MM.1S (cell line): Measurements from ENCODE around the gene GRID2IP.

Experiments
- DNase-seq: peaks from one replicate; pipeline ENCODE4 v3.0.0-alpha.2; 2015
- H2AFZ ChIP-seq: fragments of 300-600 bp; sonication (generic); 2 replicates; pipeline ENCODE4 v1.6.0; 2016; ENCODE audit warnings: antibody characterized with exemption, low read length
- H3F3A ChIP-seq: fragments of 300-600 bp; sonication (generic); 2 replicates; pipeline ENCODE4 v1.6.1; 2016; ENCODE audit warnings: mild to moderate bottlenecking, antibody characterized with exemption, low read length, moderate library complexity, mixed read lengths; ENCODE audit not compliant: insufficient read depth
- H3K27ac ChIP-seq: fragments of 300-600 bp; sonication (generic); 2 replicates; pipeline ENCODE4 v1.5.1; 2016; ENCODE audit warnings: mild to moderate bottlenecking, low read length
- H3K27me3 ChIP-seq: fragments of 300-600 bp; sonication (generic); replicated peaks from 2 replicates; pipeline ENCODE4 v1.6.0; 2016; ENCODE audit warnings: low read length; ENCODE audit not compliant: insufficient read depth
- H3K36me3 ChIP-seq: fragments of 300-600 bp; sonication (generic); replicated peaks from 2 replicates; pipeline ENCODE4 v1.6.1; 2016; ENCODE audit warnings: mild to moderate bottlenecking, low read length, mixed read lengths; ENCODE audit not compliant: insufficient read depth
- H3K4me1 ChIP-seq: fragments of 300-600 bp; sonication (generic); 2 replicates; pipeline ENCODE4 v1.6.1; 2016; ENCODE audit warnings: low read length, mixed read lengths
- H3K4me2 ChIP-seq: fragments of 300-600 bp; sonication (generic); 2 replicates; pipeline ENCODE4 v1.6.0; 2016; ENCODE audit warnings: low read depth, low read length
- H3K4me3 ChIP-seq: fragments of 300-600 bp; sonication (generic); 2 replicates; pipeline ENCODE4 v1.5.1; 2016; ENCODE audit warnings: low read length, mixed read lengths
- H3K79me2 ChIP-seq: fragments of 300-600 bp; sonication (generic); 2 replicates; pipeline ENCODE4 v1.6.1; 2016; ENCODE audit warnings: mixed run types, low read length, mixed read lengths
- H3K9ac ChIP-seq: fragments of 300-600 bp; sonication (generic); 2 replicates; pipeline ENCODE4 v1.6.1; 2016; ENCODE audit warnings: low read length, mixed read lengths
- H3K9me2 ChIP-seq: fragments of 300-600 bp; sonication (generic); replicated peaks from 2 replicates; pipeline ENCODE4 v1.6.1; 2016; ENCODE audit warnings: mild to moderate bottlenecking, low read length, mixed read lengths; ENCODE audit not compliant: insufficient read depth
- H3K9me3 ChIP-seq: fragments of 300-600 bp; sonication (generic); replicated peaks from 2 replicates; pipeline ENCODE4 v1.6.1; 2016; ENCODE audit warnings: mild to moderate bottlenecking, low read length, mixed read lengths; ENCODE audit not compliant: insufficient read depth
- H4K20me1 ChIP-seq: fragments of 300-600 bp; sonication (generic); 2 replicates; pipeline ENCODE4 v1.6.1; 2016; ENCODE audit warnings: mild to moderate bottlenecking, low read length, moderate library complexity, mixed read lengths; ENCODE audit not compliant: insufficient read depth
- EZH2 ChIP-seq: fragments of 300-600 bp; sonication (generic); optimal IDR thresholded peaks from 2 replicates; pipeline ENCODE3; 2017; ENCODE audit warnings: low read depth, mild to moderate bottlenecking, antibody characterized with exemption, low read length, mixed read lengths
- EZH2phosphoT487 ChIP-seq: fragments of 300-600 bp; sonication (generic); IDR thresholded peaks from 2 replicates; pipeline ENCODE4 v1.6.1; 2018; ENCODE audit warnings: antibody characterized with exemption, low read length
- TF ChIP-seq, protein P1 (sequence below): fragments of 300-600 bp; sonication (generic); IDR thresholded peaks from 2 replicates; pipeline ENCODE4 v1.5.1; 2016; ENCODE audit warnings: antibody characterized with exemption, low read length, mixed read lengths

GRID2IP gene

DNA sequence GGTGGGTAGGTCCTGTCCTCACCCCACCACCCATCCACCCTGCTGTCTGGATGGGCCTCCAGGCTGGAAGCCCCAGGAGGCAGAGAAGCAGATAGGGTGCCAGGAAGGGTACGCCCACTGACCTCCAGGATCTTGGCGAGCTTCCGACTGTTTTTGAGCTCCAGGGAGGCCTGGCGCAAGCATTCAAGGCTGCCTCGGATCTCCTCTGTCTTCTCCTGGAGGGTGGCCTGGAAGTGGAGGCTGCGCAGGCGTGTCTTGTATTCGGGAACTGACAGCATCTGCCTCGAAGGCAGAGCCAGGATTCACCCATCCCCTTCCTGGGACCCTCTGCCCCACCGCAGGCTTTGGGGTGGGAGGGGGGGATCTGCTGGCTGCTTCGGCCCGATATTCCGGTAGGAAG is 48.4 kb downstream of the GRID2IP start:
- H3K4me2 ChIP-seq: peak overlapping the region; percentile 96; the same call in 1 of the 2 replicates
- H3K9me3 ChIP-seq: no peaks in the 10 kb centered on the region
- no peak for DNase-seq
- no peaks in the 10 kb centered on the region for H3K79me2 ChIP-seq
- no peak overlapping the region; the same call in 1 of the 2 replicates for H2AFZ ChIP-seq
- no peaks in the 10 kb centered on the region for H3K36me3 ChIP-seq
- H3K9me2 ChIP-seq: no peaks in the 10 kb centered on the region
- peak overlapping the region; percentile 44; the same call in 1 of the 2 replicates for H3K9ac ChIP-seq
- TF ChIP-seq EZH2: no peak
- TF ChIP-seq EZH2phosphoT487: no peak
- TF ChIP-seq, protein P1, sequence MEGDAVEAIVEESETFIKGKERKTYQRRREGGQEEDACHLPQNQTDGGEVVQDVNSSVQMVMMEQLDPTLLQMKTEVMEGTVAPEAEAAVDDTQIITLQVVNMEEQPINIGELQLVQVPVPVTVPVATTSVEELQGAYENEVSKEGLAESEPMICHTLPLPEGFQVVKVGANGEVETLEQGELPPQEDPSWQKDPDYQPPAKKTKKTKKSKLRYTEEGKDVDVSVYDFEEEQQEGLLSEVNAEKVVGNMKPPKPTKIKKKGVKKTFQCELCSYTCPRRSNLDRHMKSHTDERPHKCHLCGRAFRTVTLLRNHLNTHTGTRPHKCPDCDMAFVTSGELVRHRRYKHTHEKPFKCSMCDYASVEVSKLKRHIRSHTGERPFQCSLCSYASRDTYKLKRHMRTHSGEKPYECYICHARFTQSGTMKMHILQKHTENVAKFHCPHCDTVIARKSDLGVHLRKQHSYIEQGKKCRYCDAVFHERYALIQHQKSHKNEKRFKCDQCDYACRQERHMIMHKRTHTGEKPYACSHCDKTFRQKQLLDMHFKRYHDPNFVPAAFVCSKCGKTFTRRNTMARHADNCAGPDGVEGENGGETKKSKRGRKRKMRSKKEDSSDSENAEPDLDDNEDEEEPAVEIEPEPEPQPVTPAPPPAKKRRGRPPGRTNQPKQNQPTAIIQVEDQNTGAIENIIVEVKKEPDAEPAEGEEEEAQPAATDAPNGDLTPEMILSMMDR: no peak
- no peaks in the 10 kb centered on the region for H4K20me1 ChIP-seq
- H3K4me1 ChIP-seq: peaks cover 4% of the 10 kb centered on the region; the same call in 1 of the 2 replicates
- H3K4me3 ChIP-seq: peak overlapping the region; percentile 80
- peaks cover 10% of the 10 kb centered on the region; the same call in 1 of the 2 replicates for H3F3A ChIP-seq
- H3K27ac ChIP-seq: no peak overlapping the region
- no peaks in the 10 kb centered on the region for H3K27me3 ChIP-seq

DNA sequence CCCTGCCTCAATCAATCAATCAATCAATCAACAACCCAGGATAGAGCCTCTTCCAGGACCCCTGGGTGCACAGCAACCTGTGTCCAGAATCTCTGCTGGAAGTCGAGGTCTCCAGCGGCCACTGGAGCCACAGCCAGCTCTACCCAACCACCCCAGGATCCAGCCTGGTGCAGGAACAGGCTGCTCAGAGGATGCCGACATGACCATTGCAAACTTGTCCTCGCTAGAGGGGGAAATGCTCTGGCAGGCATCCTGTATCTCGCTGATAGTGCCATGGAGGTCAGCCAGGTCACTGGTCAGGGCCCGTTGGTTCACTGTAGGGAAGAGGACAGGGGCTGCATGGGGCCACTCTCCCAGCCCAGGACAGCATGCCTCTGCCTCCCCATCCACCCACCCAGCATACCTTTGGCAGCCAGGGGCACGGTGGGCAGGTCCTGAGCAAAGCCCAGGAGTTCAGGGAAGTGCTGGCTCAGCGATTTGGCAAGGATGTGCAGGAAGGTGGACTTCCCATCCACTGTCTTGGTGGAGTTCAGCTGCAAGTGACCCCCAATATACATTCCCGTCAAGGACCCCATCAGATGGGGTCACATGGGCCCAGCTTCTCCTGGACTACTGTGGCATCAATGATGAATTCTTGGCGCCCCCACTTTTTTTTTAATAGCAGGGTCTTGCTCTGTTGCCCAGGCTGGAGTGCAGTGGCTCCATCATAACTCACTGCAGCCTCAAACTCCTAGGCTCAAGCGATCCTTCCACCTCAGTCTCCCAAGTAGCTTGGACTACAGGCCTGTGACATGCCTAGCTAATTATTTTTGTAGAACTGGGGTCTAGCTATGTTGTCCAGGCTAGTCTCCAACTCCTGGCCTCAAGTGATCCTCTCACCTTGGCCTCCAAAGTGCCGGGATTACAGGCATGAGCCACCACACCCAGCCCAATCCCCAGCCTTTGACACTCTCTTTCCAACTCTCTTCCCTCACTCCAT is 49.4 kb downstream of the GRID2IP start:
- no peaks in the 10 kb centered on the region for H3K9me2 ChIP-seq
- H3K36me3 ChIP-seq: no peaks in the 10 kb centered on the region
- no peaks in the 10 kb centered on the region for H4K20me1 ChIP-seq
- peaks cover 10% of the 10 kb centered on the region; the same call in 1 of the 2 replicates for H3F3A ChIP-seq
- H2AFZ ChIP-seq: no peak overlapping the region
- H3K4me2 ChIP-seq: no peak overlapping the region
- no peaks in the 10 kb centered on the region for H3K79me2 ChIP-seq
- H3K4me3 ChIP-seq: no peak overlapping the region
- TF ChIP-seq, protein P1: no peak
- TF ChIP-seq EZH2phosphoT487: no peak
- no peak for TF ChIP-seq EZH2
- H3K4me1 ChIP-seq: peaks cover 4% of the 10 kb centered on the region; the same call in 1 of the 2 replicates
- H3K27me3 ChIP-seq: no peaks in the 10 kb centered on the region
- DNase-seq: no peak
- no peak overlapping the region for H3K27ac ChIP-seq
- no peaks in the 10 kb centered on the region for H3K9me3 ChIP-seq
- no peak overlapping the region for H3K9ac ChIP-seq

DNA sequence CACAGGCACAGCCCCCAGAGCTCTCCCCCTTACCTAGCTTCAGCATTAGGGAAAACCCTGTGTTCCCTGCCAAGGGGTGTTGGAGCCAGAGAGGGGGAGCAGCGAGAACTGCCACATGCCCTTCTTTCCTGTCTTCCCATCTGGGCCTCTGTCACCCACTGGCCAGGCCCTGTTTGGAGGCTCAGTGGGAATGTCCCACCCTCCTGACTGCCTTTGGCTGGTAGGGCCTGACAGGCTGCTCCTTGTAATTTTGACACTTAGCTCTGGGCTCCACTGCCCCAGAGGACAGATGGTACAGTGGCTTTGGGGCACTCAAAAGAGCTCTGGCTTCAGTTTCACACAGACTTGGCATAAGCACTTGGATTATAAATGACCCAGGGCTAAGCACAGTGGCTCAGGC is 50.6 kb downstream of the GRID2IP start:
- Histone ChIP-seq H3F3A (peaks cover 10% of the 10 kb centered on the region; the same call in 1 of the 2 replicates), H3K4me1 (peaks cover 4% of the 10 kb centered on the region; the same call in 1 of the 2 replicates), H3K36me3 (no peaks in the 10 kb centered on the region), H3K9me3 (no peaks in the 10 kb centered on the region), H3K27ac (no peak overlapping the region), H4K20me1 (no peaks in the 10 kb centered on the region), H3K9ac (no peak overlapping the region), H3K4me2 (no peak overlapping the region), H2AFZ (no peak overlapping the region), H3K27me3 (no peaks in the 10 kb centered on the region), H3K79me2 (no peaks in the 10 kb centered on the region), H3K4me3 (no peak overlapping the region), H3K9me2 (no peaks in the 10 kb centered on the region)
- TF ChIP-seq EZH2phosphoT487 (no peak), EZH2 (no peak)
- TF ChIP-seq, protein P1: no peak
- DNase-seq: no peak
